ENCODE measurements around the gene MTG1. TPM values are rescaled to one million over a fixed set of nuclear protein-coding genes. Genes with fewer than 3 reads are reported as not detected.

Gene MTG1
- total RNA-seq, 1 donor: 31.5 TPM

DNA sequence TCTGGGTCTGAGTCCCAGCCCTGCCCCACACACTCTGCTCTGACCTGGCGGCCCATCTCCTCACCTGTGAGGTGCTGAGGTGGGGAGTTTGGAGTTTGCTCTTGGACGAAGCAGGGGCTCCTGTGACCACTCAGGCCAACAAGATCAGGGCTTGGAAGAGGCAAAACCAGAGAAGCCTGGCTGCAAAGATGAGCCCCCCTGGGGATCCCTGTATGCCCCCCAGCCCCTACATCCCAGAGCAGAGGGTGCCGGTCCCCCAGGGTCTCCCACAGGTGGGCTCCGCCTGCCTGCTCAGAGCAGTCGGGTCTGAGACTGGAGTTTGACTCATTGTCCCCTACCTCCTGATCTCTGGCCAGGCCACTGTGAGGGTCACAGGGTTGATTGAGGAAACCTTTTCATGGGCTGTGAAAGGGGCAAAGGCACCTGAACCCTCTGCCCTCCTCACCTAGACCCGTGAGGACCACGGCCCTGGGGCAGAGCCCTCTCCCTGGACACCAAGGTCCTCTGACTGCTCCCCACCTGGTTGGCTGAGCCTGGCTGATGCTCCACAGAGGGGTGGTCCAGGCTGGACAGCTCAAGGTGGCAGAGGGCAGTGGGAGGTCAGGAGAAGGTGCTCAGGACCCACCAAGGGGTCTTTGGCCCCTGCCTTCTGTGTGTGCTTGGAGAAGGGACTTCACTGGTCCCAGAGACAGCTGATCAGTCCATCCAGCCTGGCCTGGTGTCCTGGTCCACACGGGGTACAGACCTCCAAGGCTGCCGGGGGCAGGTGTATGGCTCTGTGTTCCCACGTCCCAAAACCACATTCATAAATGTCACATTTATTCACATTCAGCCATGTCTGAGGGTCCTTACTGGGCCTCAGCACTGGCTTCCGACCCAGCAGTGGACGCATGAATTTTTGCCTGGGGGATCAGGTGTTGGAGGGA lies 50.6 kb downstream of the MTG1 start:
- H2AFZ ChIP-seq (ENCODE audit: low read length): no peak overlapping the region
- H3K27me3 ChIP-seq (ENCODE audit: insufficient read depth, low read length): no peaks in the 10 kb centered on the region
- peaks cover 1% of the 10 kb centered on the region for H4K20me1 ChIP-seq (ENCODE audit: insufficient read depth, low read length)
- no peaks in the 10 kb centered on the region for H3K79me2 ChIP-seq (ENCODE audit: insufficient read depth, low read length)
- H3K4me2 ChIP-seq (ENCODE audit: insufficient read depth, low read length): no peak overlapping the region
- peak; percentile 76 for DNase-seq (ENCODE audit: insufficient read length, low spot score, missing footprints)
- H3K4me1 ChIP-seq (ENCODE audit: insufficient read depth, low read length): no peaks in the 10 kb centered on the region
- no peaks in the 10 kb centered on the region for H3K36me3 ChIP-seq (ENCODE audit: insufficient read depth, low read length)
- TF ChIP-seq, protein P1, sequence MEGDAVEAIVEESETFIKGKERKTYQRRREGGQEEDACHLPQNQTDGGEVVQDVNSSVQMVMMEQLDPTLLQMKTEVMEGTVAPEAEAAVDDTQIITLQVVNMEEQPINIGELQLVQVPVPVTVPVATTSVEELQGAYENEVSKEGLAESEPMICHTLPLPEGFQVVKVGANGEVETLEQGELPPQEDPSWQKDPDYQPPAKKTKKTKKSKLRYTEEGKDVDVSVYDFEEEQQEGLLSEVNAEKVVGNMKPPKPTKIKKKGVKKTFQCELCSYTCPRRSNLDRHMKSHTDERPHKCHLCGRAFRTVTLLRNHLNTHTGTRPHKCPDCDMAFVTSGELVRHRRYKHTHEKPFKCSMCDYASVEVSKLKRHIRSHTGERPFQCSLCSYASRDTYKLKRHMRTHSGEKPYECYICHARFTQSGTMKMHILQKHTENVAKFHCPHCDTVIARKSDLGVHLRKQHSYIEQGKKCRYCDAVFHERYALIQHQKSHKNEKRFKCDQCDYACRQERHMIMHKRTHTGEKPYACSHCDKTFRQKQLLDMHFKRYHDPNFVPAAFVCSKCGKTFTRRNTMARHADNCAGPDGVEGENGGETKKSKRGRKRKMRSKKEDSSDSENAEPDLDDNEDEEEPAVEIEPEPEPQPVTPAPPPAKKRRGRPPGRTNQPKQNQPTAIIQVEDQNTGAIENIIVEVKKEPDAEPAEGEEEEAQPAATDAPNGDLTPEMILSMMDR (IDR thresholded peaks at IDR 0.05; ENCODE audit: extremely low read depth, low read depth, low read length): no peak
- H3K9me3 ChIP-seq (ENCODE audit: low read depth, low read length): peaks cover 4% of the 10 kb centered on the region
- no peak overlapping the region for H3K4me3 ChIP-seq (ENCODE audit: insufficient read depth, low read length)
- no peak overlapping the region for H3K27ac ChIP-seq (ENCODE audit: low read depth, low read length)

DNA sequence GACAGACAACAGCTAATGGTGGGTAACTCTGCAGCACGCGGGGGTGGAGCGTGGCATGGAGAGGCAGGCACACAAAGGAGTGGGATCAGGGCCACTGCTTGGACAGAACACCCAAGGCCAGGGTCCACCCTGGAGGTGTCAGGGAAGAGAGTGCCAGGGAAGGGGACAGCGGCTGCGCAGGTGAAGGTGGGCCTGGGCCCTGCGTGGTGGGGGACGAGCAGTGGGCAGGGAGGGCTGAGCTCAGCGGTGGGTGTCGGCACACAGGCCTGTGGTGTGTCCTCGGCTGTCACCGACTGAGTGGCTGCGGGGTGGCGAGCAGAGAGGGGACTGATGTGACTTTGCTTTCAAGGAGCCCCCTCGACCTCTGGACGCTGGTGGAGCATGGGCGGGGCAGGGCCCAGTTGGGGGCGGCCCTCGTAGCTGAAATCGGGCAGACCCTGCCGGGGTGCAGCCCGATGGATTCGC lies 51.3 kb downstream of the MTG1 start:
- H3K4me3 ChIP-seq (ENCODE audit: insufficient read depth, low read length): no peak overlapping the region
- TF ChIP-seq, protein P1 (IDR thresholded peaks at IDR 0.05; ENCODE audit: extremely low read depth, low read depth, low read length): no peak
- H3K27me3 ChIP-seq (ENCODE audit: insufficient read depth, low read length): no peaks in the 10 kb centered on the region
- no peaks in the 10 kb centered on the region for H4K20me1 ChIP-seq (ENCODE audit: insufficient read depth, low read length)
- H3K36me3 ChIP-seq (ENCODE audit: insufficient read depth, low read length): no peaks in the 10 kb centered on the region
- peak; percentile 87 for DNase-seq (ENCODE audit: insufficient read length, low spot score, missing footprints)
- no peaks in the 10 kb centered on the region for H3K79me2 ChIP-seq (ENCODE audit: insufficient read depth, low read length)
- no peak overlapping the region for H3K4me2 ChIP-seq (ENCODE audit: insufficient read depth, low read length)
- H2AFZ ChIP-seq (ENCODE audit: low read length): no peak overlapping the region
- H3K27ac ChIP-seq (ENCODE audit: low read depth, low read length): no peak overlapping the region
- peaks cover 4% of the 10 kb centered on the region for H3K9me3 ChIP-seq (ENCODE audit: low read depth, low read length)
- no peaks in the 10 kb centered on the region for H3K4me1 ChIP-seq (ENCODE audit: insufficient read depth, low read length)

DNA sequence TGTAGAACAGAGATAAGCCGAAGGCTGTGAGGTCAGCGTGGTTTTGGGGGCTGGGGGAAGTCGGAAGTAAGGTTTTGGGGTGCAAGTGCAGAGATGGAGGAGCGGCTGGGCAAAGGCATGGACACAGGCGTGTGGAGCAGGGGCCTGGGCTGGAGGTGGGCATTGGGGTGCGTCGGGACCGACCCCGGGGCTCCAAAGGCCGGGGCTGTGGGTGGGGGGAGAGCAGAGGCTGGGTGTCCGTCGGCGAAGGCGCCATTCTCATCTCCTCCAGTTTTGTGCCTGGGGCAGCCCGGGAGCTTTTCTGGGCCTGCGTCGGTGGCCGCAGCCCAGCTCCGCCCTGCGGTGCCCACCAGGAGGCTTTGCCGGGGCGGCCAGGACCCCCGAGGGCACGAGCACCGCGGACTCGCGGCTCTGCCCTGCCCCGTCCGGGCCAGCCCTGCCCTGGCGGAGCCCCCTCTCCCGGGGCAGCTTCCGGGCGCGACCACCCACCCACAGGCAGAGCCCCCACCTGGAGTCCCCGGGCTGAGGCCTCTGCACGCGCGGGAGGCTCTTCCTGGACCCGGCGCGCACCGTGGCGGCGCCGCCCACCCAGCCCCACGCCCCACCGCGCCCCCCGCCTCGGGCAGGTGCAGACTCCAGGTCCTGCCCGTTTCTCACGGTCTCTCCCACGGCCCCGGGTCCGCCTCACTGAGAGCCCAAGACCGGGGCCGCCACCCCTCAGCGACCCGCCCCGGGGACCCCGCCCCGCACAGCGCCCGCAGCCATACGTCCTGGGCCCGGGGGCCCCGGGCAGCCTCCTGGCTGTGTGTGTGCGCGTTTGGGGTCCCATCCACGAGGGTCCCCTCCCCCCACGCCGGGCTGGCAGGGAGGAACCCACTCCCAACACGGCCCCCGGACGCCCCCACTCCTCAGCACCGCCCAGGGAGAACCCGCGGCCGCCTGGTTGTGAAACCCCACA lies 52.1 kb downstream of the MTG1 start:
- H3K27ac ChIP-seq (ENCODE audit: low read depth, low read length): no peak overlapping the region
- no peaks in the 10 kb centered on the region for H3K79me2 ChIP-seq (ENCODE audit: insufficient read depth, low read length)
- peak; percentile 82 for DNase-seq (ENCODE audit: insufficient read length, low spot score, missing footprints)
- no peak overlapping the region for H3K4me2 ChIP-seq (ENCODE audit: insufficient read depth, low read length)
- no peak overlapping the region for H3K4me3 ChIP-seq (ENCODE audit: insufficient read depth, low read length)
- TF ChIP-seq, protein P1 (IDR thresholded peaks at IDR 0.05; ENCODE audit: extremely low read depth, low read depth, low read length): no peak
- no peaks in the 10 kb centered on the region for H4K20me1 ChIP-seq (ENCODE audit: insufficient read depth, low read length)
- peaks cover 4% of the 10 kb centered on the region for H3K9me3 ChIP-seq (ENCODE audit: low read depth, low read length)
- H3K4me1 ChIP-seq (ENCODE audit: insufficient read depth, low read length): no peaks in the 10 kb centered on the region
- no peaks in the 10 kb centered on the region for H3K36me3 ChIP-seq (ENCODE audit: insufficient read depth, low read length)
- H2AFZ ChIP-seq (ENCODE audit: low read length): no peak overlapping the region
- no peaks in the 10 kb centered on the region for H3K27me3 ChIP-seq (ENCODE audit: insufficient read depth, low read length)

Measured in osteoblast (primary cell).